Activated CD8-positive, alpha-beta memory T cell treated with anti-CD3 and anti-CD28 coated beads for 48 hours (primary cell): ENCODE measurements around the gene DRICH1.
"Not testable (repeated sequence)": the region's sequence is repeated elsewhere in the genome, so short reads cannot be mapped to it uniquely, and the experiment has no call there.

Experiments used
- DNase-seq, 3 experiments: peaks; one replicate each; pipeline ENCODE4 v3.0.0-alpha.2; 2020; ENCODE audit warnings: low read depth in 2 of 3, low spot score in 2 of 3

Gene DRICH1

DNA sequence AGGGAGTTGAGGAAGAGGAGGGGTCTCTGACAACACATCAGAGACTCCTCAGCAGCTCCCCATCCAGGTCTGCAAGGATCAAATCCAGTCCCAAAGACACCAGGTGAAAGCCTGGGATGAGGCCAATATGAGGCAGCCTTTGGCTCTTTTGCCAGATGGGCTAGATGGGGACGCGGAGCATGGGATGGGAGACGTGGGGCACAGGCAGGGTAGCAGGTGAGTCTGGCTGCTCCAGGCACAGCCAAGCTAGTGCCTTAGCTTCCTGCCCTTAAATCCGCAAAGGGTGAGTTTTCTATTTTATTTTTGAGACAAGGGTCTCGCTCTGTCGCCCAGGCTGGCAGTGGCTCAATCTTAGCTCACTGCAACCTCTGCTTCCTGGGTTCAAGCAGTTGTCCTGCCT, 19.6 kb upstream of the DRICH1 start:
- no peak for DNase-seq

DNA sequence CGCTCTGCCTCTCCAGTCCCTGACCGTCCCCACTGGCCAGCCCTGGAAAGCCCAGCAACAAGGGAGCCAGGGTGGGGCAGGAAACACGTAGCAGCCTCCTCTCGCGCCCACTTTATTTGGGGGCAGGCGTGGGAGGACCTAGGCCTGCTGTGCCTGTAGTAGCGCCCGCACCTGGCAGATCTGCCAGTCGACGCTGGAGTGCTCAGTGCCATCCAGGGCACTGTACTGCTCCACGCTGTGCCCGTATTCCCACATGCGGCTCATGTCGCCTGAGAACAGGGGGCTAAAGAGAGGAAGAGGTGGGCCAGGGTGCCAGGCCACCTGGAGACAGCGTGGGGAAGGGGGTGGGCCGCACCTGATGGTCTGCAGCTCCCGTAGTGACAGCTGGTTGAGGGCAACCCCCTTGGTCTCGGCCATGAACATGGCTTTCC, 17.0 kb upstream of the DRICH1 start:
- no peak for DNase-seq

DNA sequence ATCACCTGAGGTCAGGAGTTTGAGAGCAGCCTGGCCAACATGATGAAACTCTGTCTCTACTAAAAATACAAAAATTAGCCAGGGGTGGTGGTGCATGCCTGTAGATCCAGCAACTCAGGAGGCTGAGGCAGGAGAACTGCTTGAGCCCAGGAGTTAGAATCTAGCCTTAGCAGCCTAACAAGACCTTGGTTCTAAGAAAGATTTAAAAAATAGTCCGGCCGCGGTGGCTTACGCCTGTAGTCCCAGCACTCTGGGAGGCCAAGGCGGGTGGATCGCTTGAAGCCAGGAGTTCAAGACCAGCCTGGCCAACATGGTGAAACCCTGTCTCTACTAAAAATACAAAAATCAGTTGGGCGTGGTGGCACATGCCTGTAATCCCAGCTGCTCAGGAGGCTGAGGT, 14.4 kb upstream of the DRICH1 start:
- DNase-seq: not testable (repeated sequence)

DNA sequence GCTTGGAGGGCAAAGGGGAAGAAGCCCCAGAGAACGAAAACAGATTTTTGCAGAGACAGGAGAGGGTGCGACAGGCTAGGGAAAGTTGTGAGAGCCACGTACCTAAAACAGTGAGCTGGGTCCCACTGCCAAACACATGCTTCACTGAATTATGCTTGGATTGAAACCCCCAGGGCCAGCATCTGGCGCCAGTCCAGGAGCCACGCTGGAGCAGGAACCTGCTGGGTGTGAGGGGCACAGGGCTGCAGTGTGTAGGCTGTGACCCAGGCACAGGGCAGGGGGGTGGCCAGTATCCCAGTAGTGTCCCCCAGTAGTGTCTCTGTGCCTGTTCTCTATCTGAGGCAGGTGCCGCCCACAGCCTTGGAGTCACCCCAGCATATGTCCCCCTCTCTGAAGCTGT, 8.1 kb upstream of the DRICH1 start:
- DNase-seq: not testable (repeated sequence)

DNA sequence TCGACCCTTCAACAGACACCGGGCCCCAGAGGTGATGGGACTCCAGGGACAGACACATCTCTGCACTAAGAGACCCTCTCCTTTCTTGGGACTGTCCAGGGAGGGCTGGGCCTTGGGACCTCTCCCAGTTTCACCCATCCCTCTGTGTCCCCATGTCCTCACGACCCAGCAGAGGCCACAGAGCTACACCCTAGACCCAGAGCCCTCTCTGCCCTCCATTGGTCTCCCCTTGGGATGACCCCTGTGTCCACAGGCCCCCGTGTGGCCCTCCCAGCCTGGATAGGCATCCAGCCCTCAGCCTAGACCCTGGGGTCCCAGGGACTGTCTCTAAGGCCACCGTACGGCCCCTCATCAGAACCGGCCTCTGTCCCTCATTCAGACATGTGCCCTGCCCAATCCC, 7.5 kb upstream of the DRICH1 start:
- no peak for DNase-seq

DNA sequence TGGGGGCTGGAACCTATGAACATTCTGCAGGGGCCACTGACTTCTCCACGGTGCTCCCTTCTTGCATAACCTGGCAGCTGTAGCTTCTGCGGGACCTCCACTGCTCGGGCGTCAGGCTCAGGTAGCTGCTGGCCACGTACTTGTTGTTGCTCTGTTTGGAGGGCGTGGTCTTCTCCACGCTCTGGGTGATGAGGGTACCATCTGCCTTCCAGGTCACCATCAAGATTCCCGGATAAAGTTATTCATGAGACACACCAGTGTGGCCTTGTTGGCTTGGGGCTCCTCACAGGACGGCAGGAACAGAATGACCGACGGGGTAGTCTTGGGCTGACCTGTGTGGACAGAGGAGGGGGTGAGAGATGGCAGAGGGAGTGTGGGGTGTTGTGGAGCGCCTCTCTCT, 6.5 kb upstream of the DRICH1 start:
- DNase-seq: no peak

DNA sequence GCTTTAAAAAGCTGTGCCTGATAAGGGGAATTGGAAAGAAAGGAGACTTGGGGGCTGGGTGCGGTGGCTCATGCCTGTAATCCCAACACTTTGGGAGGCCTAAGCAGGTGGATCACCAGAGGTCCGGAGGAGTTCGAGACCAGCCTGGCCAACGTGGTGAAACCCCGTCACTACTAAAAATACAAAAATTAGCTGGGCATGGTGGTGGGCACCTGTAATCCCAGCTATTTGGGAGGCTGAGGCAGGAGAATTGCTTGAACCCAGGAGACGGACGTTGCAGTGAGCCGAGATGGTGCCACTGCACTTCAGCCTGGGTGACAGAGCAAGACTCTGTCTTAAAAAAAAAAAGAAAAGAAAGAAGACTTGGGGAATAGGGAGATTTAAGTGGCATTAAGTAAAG, 3.2 kb upstream of the DRICH1 start:
- not testable (repeated sequence) for DNase-seq

DNA sequence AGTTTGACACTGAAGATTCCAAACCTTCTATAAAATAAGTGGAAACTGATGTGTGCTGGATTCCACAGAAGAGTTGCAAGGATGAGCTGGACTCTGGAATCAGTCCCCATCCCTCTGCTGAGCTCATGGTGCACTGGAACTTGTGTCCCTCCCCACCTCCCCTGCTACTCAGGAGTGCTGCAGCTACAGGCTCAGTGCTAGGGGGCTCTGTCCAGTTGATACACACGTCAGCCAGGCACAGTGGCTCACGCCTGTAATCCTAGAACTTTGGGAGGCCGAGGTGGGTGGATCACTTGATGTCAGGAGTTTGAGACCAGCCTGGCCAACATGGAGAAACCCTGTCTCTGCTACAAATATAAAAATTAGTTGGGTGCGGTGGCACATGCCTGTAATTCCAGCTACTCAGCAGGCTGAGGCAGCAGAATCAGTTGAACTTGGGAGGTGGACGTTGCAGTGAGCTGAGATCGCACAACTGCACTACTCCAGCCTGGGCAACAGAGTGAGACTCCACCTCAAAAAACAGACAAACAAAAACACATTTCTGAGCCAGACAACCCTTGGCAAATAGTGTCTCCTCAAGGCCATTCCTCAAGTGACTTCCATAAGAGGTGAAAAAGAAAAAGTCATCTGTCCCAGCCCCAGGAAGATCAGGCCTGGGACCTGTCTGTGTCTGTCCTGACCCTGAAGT, 3.9 kb downstream of the DRICH1 start:
- not testable (repeated sequence) for DNase-seq

DNA sequence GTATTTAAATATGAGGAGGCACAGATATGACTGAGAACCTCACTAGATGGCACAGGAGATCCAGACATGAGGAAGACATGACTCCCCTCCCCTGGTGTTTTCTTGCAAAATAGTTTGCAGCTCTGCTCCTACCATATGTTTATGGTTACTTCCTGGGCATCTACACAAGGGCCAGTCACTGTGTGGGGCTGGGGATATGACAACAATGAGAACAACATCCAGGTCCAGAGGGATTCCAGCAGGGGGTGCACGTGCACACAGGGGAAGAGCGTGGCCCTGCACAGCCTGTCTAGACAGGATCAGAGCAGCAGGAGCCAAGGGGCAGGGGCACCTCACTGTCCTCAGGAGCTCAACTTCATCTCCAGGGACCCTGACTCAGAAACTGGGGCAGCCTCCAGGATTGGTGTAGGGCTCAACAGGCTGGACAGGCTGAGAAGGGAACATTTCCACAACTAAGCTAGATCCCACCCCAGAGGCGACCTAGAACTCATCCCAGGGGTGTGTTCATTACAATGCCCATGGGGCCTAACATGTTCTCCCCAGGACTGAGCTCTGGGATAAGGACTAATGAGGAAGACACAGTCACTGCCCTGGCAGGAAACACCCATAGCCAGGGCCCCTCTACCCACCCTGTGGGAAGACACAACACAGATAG, 4.6 kb downstream of the DRICH1 start:
- peak in 1 of 3 experiments; percentile 17 for DNase-seq

DNA sequence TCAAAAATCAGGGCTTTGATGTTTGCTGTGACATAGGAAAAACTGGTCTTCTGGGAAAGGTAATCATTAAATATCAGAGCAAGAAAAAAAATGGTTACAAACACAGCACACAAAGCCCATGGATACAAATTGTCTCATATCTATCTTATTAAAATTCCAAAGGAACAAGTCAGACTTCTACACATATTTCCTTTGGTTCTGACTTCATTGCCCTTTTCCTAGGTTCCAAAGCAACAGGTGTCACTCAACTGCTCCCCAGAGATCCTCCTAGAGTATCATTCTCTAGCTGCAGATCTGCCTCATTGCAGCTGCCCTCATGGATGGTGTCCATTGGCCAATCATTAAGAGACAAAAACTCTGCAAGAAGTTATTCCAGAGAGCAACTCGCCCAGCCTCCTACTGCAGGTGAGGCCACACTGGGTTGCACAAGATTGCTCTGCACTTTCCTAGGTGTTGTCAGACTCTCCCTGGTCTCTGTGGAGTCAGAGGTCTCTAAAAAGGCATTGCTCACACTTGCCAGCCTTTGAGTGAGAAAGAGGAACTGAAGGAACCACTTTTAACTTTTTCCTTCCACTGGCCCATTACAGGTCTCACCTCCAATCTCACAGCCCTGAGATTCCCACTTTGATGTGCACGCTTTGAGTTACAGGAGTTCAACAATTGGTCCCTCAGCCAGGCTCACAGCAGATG, 5.7 kb downstream of the DRICH1 start:
- no peak for DNase-seq

DNA sequence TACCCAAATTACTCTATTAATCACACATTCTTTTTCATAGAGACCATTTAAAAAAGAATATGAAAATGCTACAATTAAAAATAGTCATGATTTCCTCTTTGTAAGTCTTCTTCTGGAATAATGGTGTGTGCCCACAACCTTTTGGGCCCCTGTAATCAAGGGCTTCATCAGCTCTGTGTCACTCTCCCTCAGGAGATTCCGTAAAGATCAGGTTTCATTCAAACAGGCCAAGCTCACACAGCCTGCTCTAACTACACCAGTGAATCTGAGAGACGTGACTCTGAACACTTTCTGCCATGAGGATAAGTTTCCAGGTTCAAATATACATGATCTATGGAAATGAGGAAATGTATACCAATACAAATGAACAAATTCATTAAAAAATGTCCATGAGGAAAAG, 9.5 kb downstream of the DRICH1 start:
- DNase-seq: no peak

DNA sequence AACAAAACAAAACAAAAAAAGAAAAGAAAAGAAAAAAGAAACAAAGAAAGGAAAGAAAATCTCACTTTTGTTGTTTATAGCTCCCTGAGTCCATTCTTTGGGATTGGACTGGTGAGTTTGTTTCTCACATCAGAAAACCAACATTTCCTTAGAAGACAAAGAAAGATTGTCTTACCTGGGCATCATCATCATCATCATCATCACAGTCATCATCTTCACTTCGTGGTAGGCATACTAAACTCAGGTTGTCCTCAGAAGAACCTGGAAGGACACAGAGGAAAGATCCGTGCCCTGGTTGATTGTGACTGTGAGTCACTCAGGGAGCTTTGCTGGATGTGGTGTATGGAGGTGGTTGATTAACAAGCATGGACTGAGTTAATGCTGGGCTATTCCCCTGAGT, 10.2 kb downstream of the DRICH1 start:
- DNase-seq: not testable (repeated sequence)

DNA sequence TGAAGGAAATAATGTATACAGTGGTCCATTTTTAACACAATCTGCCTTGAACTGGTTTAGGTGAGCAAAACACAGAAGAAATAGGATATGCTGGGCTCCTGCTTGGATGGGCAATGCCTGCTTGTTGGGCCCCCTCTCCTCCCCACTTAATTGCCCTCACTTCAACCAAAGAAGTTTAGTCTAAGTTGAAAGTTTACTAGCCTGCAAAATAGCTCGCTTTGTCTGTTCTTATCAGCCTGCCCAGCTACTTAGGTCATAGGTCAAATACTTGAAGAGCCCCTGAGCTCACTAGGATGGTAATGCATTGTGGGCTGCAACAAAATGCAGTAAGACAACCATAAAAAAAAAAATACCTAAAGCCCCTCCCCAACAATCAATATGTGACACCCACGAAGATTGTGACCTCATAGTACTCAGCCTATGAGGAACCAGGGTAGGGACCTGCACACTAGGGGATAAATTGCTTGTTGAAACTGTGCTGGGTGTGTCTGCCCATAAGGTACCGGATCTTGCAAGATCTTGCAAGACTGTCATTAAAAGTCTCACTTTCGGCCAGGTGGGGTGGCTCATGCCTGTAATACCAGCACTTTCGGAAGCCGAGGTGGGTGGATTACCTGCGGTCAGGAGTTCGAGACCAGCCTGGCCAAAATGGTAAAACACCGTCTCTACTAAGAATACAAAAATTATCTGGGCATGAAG, 10.9 kb downstream of the DRICH1 start:
- DNase-seq: no peak

DNA sequence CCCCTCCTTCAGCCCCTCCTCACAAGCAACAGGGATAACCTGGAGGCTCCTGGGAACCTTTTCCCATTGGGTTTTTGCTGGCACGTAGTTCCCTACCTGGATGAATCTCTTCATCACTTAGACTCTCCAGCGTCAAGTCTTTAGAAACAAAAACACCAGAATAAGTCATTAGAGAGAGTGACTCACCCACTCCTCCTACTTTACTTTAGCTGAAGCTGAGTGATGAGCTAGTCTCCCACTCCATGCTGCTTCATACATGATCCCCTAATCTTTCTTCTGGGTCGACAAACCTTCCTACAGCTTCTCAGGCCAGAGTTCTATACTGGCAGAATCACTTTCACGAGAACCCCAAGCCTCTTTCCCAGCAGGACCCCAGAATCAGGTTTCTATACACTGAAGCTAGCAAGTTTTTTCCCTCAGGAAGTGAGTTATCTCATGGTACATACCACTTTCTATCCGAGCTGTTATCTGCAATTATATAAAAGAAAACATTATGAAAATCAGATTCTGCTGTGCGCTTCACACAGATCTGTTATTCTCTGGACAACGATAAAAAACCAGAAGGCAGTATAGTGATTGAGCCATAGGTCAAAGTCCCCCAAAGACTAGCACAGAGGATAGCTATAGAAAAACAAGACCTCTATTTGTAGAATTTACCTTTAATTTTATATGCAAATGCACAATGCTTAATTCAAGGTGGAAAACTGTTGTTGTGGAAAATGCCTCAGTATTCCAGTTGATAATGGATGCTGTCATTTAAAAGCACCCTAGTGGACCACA, 18.7 kb downstream of the DRICH1 start:
- DNase-seq: no peak

DNA sequence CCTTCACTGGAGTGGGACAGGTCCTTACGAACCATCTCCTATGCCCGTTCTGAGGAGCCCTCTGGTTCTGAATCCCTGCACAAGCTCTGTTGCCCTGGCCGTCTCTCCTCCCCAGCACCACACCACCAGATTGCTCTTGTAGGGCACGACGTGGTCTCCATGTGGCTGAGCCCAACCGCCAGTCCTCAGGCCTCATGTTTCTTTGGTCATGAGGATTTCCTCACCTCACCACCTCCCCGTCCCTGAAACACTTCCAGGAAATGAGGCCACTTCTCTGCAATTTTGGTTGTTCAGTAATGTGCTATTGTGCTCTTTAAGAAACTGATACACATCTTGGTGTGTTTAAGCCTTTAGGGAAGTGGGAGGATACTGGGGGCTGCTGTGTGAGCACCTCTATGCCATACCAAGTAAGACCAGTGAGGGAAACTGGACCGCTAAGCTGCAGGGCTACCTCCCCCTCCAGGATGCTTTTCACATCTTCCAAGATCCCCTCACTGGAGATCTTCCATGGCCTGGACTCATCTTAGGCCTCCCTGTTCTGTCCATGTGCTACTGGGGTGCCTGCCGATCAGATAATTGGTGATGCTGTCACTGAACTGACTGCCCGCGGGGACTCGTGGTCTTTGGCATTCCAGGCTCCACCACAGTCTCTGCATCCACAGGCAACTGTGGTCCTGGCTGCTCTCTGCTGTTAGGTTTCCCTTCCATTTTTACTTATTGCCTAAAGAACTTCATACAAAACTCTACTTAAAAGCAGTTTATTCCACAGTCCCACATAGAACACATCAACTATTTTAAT, 21.9 kb downstream of the DRICH1 start:
- no peak for DNase-seq

DNA sequence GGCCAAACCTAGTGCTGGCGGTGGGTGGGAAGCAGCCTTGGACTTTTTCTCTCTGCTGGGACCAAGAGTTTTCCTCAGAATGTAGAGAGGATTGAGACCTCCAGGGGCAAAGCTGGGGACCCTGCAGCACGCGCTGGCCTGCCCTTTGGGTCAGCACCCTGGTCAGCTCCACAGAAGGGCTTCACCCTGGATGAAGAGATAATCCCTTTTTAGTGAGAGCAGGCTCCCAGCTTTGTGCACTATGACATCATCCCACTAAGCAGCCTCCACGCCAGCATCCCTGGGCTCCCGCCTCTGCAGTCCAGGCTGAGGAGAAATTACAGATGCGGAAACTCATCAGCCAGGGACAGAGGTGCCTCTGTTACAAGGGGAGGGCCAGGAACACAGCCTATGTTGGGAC, 23.5 kb downstream of the DRICH1 start:
- DNase-seq: no peak

DNA sequence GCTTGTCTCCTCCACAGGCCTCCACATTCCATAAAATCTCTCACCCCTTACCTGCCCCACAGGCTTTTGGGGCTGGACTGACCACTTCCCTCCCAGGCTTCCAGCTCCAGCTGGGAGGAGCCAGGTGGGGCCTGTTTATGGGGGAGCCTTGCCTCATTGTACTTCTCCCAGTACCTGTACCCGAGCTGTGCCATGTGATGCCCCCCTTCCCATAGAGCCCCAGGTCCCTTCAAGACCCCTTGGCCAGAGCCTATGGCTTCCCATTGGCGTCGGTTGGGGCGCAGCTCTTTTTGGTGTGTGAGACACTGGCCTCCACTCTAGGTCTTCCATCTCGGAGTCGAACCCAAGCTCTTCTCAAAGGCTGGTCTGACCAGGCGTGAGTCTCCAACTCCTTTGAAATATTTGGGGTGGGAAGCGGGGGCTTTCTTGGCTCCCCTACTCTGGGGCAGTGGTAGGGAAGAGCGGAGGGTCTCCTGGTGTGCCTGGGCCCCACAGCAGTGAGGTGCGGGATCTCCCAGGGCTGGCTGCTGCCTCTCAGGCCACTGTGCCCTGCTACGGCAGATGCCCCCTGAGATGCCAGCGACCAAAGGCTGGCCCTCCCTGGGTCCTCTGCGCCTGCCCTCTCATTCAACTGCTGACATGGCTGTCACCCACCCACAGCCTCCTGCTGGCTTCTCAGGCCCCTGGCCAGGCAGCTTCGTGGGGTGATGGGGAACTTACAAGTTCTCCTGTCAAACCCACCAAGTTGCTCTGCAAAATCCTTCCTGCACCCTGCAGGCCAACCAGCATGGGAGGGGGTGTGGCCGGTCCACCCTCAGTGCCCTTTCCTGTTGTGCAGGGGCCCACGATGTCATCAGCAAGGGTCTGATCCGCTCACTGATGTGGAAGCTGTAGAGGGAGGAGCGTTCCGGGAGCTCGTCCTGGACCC, 25.7 kb downstream of the DRICH1 start:
- no peak for DNase-seq

DNA sequence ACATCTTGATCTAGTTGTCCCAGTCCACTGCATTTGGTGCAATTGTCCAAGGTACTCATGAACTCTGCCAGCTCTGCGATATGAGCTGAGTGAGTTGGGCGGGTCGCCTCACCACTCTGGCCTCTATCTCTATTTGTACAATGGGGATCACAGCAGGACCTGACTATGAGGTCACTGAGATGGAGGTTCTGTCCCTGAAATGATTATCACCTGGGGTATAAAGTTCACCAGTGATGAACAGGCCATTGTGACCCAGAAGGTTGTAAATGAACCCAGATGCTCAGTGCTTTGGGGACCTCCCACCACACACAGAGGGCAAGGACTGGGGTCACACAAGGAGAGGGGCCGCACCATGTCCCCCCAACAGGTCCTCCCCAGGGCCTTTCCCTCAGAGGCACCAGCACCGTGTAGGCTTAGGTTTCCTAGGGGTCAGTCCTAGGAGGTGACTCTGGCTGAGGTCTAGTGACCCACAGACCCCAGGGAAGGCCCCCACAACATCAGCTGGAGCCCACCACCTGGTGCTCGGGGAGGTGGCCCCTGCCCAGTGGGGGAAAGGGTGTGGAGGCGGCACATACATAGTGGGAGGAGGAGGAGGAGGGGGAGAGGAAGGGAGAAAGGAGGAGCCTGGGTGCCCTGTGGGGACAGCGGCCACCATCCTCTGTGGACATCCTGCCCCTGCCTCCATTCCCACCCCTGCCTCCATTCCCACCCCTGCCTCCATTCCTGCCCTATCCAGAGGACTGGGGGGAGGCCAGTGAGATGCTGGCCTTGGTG, 27.0 kb downstream of the DRICH1 start:
- DNase-seq: no peak
